Measurements from ENCODE around the gene BTBD16. TPM values are rescaled to one million over a fixed set of nuclear protein-coding genes. Genes with fewer than 3 reads are reported as not detected.

Gene BTBD16
- total and polyA plus RNA-seq, 2 of the 4 experiments (the other 2 are of a cell fraction), result not detected

DNA sequence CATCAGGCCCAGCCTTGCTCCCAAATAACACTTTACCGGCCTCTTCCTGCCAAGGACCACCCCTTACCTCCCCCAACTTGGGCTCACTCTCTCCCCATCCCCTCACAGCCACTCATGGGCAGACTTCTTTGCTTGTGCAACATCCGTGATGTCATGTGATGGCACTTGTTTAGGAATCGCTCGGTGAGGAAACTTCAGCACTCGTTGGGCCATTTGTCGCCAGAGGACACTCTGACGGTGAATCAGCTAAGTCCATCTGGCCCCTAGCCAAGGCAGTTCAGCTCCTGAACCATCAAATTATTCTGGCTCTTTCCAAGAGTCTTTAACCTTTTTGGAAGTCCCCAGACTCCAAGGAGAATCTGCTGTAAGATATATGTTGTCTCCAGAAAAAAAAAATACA is 19.2 kb downstream of the BTBD16 start:
- in situ Hi-C loops (cut with MboI; ENCODE audit: low sequenced_read_pairs), result no loop called here
- BruUV-seq (replicated peaks), result no TSS peak

More for the DNA sequence above, 19.2 kb downstream of the BTBD16 start:
- H3K9ac ChIP-seq (ENCODE audit: low read depth, low read length), result no peak overlapping the region
- H3K27ac ChIP-seq (ENCODE audit: insufficient read depth, low read length), result no peak overlapping the region
- H2AK5ac ChIP-seq (ENCODE audit: low read depth, low read length), result no peak overlapping the region
- no peak overlapping the region for H2BK20ac ChIP-seq (ENCODE audit: low read depth, low read length)
- intact Hi-C loops (cut with micrococcal nuclease) (no loop called here), dilution Hi-C loops (cut with HindIII; ENCODE audit: low sequenced_read_pairs, unreplicated experiment) (no loop called here)
- no peak overlapping the region for H3K14ac ChIP-seq (replicated peaks; ENCODE audit: low read depth, low read length)
- H3K18ac ChIP-seq (ENCODE audit: low read depth, low read length), result no peak overlapping the region
- no peak overlapping the region for H3K56ac ChIP-seq (ENCODE audit: extremely low read depth, insufficient read depth, low read length)
- ATAC-seq (ENCODE audit: low read depth) (no peak), DNase-seq (no peak)
- no peak overlapping the region for H4K8ac ChIP-seq (ENCODE audit: low read depth in 2 of 2, low read length in 2 of 2)
- no peak overlapping the region for H2AK9ac ChIP-seq (replicated peaks; ENCODE audit: low read depth, low read length, poor library complexity)
- H2BK120ac ChIP-seq (ENCODE audit: low read depth, low read length), result no peak overlapping the region
- H3K4me3 ChIP-seq (ENCODE audit: insufficient read depth, low read depth, low read length), result no peak overlapping the region
- H3K4ac ChIP-seq (ENCODE audit: low read depth, low read length), result no peak overlapping the region
- 63% methylated on average over 3 of the region's 7 CpGs; no CpG with 5 or more reads in 1 of the 2 experiments for WGBS, 2 experiments (ENCODE audit: extremely low coverage in 2 of 2, insufficient read length in 1 of 2)
- no peaks in the 10 kb centered on the region for H4K20me1 ChIP-seq (ENCODE audit: insufficient read depth, low read length)
- peaks cover 6% of the 10 kb centered on the region; the same call in 1 of the 2 replicates for H3K9me1 ChIP-seq (ENCODE audit: insufficient read depth, low read length)
- no peak overlapping the region for H3K4me2 ChIP-seq (ENCODE audit: low read depth, low read length)
- ChIA-PET POLR2A (ENCODE audit: unreplicated experiment) (no interaction called here), CTCF (no interaction called here)
- no peak overlapping the region for H4K5ac ChIP-seq (ENCODE audit: low read depth, low read length)
- no peak overlapping the region for H3K23ac ChIP-seq (ENCODE audit: low read depth, low read length)
- H3K36me3 ChIP-seq (ENCODE audit: control insufficient read depth, insufficient read depth, low read length), result no peaks in the 10 kb centered on the region
- H2BK5ac ChIP-seq (ENCODE audit: low read depth, low read length, poor library complexity, severe bottlenecking), result no peak overlapping the region
- H3K9me3 ChIP-seq (ENCODE audit: control insufficient read depth, insufficient read depth, low read length), result no peaks in the 10 kb centered on the region
- no peak overlapping the region for H2AFZ ChIP-seq (replicated peaks; ENCODE audit: low read length, poor library complexity)
- H3K4me1 ChIP-seq (ENCODE audit: control insufficient read depth, insufficient read depth, low read length), result peaks cover 10% of the 10 kb centered on the region; the same call in 1 of the 2 replicates
- no peaks in the 10 kb centered on the region for H3K79me1 ChIP-seq (ENCODE audit: low read depth in 1 of 2, low read length in 2 of 2)
- TF ChIP-seq CEBPB (IDR thresholded peaks at IDR 0.05; ENCODE audit: low read depth, low read length), result no peak
- no peak for TF ChIP-seq RFX5 (IDR thresholded peaks at IDR 0.05; ENCODE audit: low read depth, low read length)
- TF ChIP-seq, protein P1, sequence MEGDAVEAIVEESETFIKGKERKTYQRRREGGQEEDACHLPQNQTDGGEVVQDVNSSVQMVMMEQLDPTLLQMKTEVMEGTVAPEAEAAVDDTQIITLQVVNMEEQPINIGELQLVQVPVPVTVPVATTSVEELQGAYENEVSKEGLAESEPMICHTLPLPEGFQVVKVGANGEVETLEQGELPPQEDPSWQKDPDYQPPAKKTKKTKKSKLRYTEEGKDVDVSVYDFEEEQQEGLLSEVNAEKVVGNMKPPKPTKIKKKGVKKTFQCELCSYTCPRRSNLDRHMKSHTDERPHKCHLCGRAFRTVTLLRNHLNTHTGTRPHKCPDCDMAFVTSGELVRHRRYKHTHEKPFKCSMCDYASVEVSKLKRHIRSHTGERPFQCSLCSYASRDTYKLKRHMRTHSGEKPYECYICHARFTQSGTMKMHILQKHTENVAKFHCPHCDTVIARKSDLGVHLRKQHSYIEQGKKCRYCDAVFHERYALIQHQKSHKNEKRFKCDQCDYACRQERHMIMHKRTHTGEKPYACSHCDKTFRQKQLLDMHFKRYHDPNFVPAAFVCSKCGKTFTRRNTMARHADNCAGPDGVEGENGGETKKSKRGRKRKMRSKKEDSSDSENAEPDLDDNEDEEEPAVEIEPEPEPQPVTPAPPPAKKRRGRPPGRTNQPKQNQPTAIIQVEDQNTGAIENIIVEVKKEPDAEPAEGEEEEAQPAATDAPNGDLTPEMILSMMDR (conservative IDR thresholded peaks at IDR 0.05; ENCODE audit: low read depth, low read length), result no peak
- TF ChIP-seq MXI1 (IDR thresholded peaks at IDR 0.05; ENCODE audit: borderline replicate concordance, low read depth, low read length), result no peak
- no peak for TF ChIP-seq CHD1 (IDR thresholded peaks at IDR 0.05; ENCODE audit: low read depth, low read length)
- TF ChIP-seq MAZ (IDR thresholded peaks at IDR 0.05; ENCODE audit: borderline replicate concordance, low read depth, low read length), result no peak
- TF ChIP-seq POLR2A (IDR thresholded peaks at IDR 0.05; ENCODE audit: low read depth, low read length), result no peak
- no peak for TF ChIP-seq RAD21 (IDR thresholded peaks at IDR 0.05; ENCODE audit: low read length)
- TF ChIP-seq NFE2L2 (IDR thresholded peaks at IDR 0.05; ENCODE audit: low read depth, low read length), result no peak
- no peak for TF ChIP-seq FOS (IDR thresholded peaks at IDR 0.05; ENCODE audit: low read depth, low read length)
- TF ChIP-seq RCOR1 (IDR thresholded peaks at IDR 0.05; ENCODE audit: insufficient replicate concordance, low read length), result no peak
- TF ChIP-seq, protein P2, sequence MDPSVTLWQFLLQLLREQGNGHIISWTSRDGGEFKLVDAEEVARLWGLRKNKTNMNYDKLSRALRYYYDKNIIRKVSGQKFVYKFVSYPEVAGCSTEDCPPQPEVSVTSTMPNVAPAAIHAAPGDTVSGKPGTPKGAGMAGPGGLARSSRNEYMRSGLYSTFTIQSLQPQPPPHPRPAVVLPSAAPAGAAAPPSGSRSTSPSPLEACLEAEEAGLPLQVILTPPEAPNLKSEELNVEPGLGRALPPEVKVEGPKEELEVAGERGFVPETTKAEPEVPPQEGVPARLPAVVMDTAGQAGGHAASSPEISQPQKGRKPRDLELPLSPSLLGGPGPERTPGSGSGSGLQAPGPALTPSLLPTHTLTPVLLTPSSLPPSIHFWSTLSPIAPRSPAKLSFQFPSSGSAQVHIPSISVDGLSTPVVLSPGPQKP (IDR thresholded peaks at IDR 0.05; ENCODE audit: borderline replicate concordance, low read depth, low read length), result no peak
- TF ChIP-seq, protein P3, sequence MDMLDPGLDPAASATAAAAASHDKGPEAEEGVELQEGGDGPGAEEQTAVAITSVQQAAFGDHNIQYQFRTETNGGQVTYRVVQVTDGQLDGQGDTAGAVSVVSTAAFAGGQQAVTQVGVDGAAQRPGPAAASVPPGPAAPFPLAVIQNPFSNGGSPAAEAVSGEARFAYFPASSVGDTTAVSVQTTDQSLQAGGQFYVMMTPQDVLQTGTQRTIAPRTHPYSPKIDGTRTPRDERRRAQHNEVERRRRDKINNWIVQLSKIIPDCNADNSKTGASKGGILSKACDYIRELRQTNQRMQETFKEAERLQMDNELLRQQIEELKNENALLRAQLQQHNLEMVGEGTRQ (IDR thresholded peaks at IDR 0.05; ENCODE audit: low read depth, low read length), result no peak
- TF ChIP-seq MAFK (IDR thresholded peaks at IDR 0.05; ENCODE audit: low read depth, low read length), result no peak
- no peak for TF ChIP-seq BHLHE40 (IDR thresholded peaks at IDR 0.05; ENCODE audit: low read depth, low read length)
- TF ChIP-seq SMC3 (IDR thresholded peaks at IDR 0.05; ENCODE audit: low read depth, low read length), result no peak
- H4K91ac ChIP-seq (ENCODE audit: insufficient read depth, low read depth, low read length), result no peak overlapping the region
- H2BK15ac ChIP-seq (ENCODE audit: low read depth, low read length), result no peak overlapping the region
- peaks cover 5% of the 10 kb centered on the region; the same call in 1 of the 2 replicates for H3K27me3 ChIP-seq (ENCODE audit: control insufficient read depth, insufficient read depth, low read length)

All from IMR-90 (cell line).